Fibroblast of skin of right quadriceps (primary cell): ENCODE data around the gene FBXL12.
"Not testable (repeated sequence)": the region's sequence is repeated elsewhere in the genome, so short reads cannot be mapped to it uniquely, and the experiment has no call there.

Experiments
- DNase-seq: peaks from one replicate; pipeline ENCODE4 v3.0.0-alpha.2; 2013

The FBXL12 gene

GRCh38 chr19:9838324-9838723, 19.4 kb upstream of the FBXL12 start:
- DNase-seq = no peak

GRCh38 chr19:9836021-9836420, 17.1 kb upstream of the FBXL12 start:
- peak; percentile 41 for DNase-seq

- no peak for DNase-seq
Observed at GRCh38 chr19:9835507-9835949, 16.6 kb upstream of the FBXL12 start.

- DNase-seq = peak; percentile 98
Observed at GRCh38 chr19:9834726-9835506, 16.0 kb upstream of the FBXL12 start, which contains the start of gene PIN1. Gene PIN1, plus strand, starts transcription at chr19:9835318. Its CDS starts 27 bp downstream, at chr19:9835345.

GRCh38 chr19:9834307-9834725, 15.4 kb upstream of the FBXL12 start:
- no peak for DNase-seq

GRCh38 chr19:9828551-9829063, 9.7 kb upstream of the FBXL12 start:
- DNase-seq = no peak

GRCh38 chr19:9827289-9828238, 8.7 kb upstream of the FBXL12 start, which contains the start of gene UBL5:
Gene UBL5, plus strand, starts transcription at chr19:9827918. Its CDS starts 420 bp downstream, at chr19:9828338.
- DNase-seq = peak; percentile 78

GRCh38 chr19:9823816-9824215, 4.9 kb upstream of the FBXL12 start:
- DNase-seq = no peak

GRCh38 chr19:9820034-9820433, 1.2 kb upstream of the FBXL12 start:
- DNase-seq = not testable (repeated sequence)

GRCh38 chr19:9819596-9819909, 674 bp upstream of the FBXL12 start:
- DNase-seq = no peak

- DNase-seq = no peak
Observed at GRCh38 chr19:9818175-9818733, 625 bp downstream of the FBXL12 start.

GRCh38 chr19:9811139-9811538, 7.7 kb downstream of the FBXL12 start:
- no peak for DNase-seq

GRCh38 chr19:9808855-9809824, 9.7 kb downstream of the FBXL12 start:
- no peak for DNase-seq

GRCh38 chr19:9806803-9807202, 12.1 kb downstream of the FBXL12 start:
- DNase-seq = no peak

GRCh38 chr19:9801976-9802375, 16.9 kb downstream of the FBXL12 start:
- DNase-seq = no peak

GRCh38 chr19:9799162-9799561, 19.7 kb downstream of the FBXL12 start:
- no peak for DNase-seq

- DNase-seq = no peak
Observed at GRCh38 chr19:9797871-9798270, 21.0 kb downstream of the FBXL12 start.

- peak; percentile 84 for DNase-seq
Observed at GRCh38 chr19:9796113-9796773, 22.6 kb downstream of the FBXL12 start.

- DNase-seq = peak; percentile 43
Observed at GRCh38 chr19:9793071-9793591, 25.7 kb downstream of the FBXL12 start.

GRCh38 chr19:9792206-9793070, 26.4 kb downstream of the FBXL12 start:
- DNase-seq = peak; percentile 93
